Activated CD4-positive, alpha-beta T cell treated with anti-CD3 and anti-CD28 coated beads for 1 hour (primary cell): ENCODE measurements around the gene ACSL6.

Source experiments
- DNase-seq: peaks from one replicate; pipeline ENCODE4 v3.0.0-alpha.2; 2020

Gene ACSL6

DNA sequence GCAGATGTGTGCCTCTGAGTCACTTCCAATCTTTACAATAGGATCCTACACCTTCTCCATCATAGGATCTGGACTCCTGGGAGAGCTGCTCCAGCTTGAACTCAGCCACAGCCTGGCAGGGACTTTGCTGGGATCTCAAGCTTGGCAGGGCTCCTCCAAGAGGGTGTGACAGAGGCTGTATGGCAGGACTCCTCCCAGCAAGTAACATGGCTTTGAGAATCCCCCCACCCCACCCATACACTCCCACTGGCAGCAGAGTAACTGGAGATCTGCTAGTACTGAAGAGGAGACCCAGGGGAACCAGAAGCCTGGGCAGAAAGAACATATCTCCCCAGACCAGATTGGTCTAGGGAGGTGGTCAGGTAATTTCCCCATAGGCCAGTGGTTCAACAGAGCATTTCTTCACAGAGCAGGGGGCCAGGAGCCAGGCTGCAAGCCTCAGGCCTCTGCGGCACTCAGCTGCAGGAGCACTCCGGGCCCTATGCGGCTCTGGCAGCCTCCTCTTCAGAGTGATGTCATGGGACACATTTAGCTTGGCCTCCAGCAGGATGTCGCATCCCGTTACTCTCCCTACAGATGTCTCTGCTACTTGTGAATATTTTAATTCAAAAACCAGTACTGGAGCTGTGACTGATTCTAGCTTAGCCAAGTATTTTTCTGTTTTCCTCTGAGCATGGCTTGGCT, 1.7 kb upstream of the ACSL6 start:
- peak; percentile 4 for DNase-seq

GRCh38 chr5:132012371-132013005, 1.0 kb upstream of the ACSL6 start:
- DNase-seq = peak; percentile 6

GRCh38 chr5:132010989-132011621, 353 bp downstream of the ACSL6 start:
- DNase-seq = no peak

GRCh38 chr5:132010645-132010988, 841 bp downstream of the ACSL6 start:
- DNase-seq = peak; percentile 4

- DNase-seq = no peak
Measured at GRCh38 chr5:132009706-132010405, 1.6 kb downstream of the ACSL6 start.

DNA sequence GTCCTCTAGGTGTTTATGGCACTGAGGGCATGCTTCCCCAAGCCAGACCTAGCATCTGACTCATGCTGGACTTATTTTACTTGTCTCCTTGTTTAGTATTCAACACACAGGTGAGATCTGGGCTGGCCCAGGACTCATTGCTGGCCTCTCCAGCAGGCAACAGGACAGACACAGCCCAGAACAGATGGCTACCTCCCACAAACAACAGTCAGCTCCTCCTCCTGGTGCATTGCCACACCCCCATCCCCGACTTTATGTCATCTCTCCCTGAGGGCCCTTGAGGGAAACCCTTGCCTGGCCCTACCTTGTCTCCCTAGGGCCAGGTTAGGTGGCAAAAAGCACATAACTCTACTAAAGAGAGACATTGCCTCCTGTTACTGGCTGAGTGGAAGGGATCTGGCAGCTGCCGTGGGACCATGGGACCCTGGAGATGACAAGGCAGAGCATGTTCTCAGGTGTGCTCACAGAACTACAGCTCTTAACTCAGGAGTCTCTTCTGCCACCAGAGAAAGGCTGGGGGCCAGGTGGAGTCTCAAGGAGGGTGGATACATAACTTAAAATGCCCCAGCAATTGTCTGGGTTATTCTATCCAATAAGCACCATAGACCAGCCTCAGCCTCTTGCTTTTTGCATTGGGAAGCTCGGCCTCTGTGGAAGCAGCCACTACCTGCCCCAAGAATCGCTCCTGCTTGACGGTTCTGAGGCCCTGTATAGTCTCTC, 2.3 kb downstream of the ACSL6 start:
- no peak for DNase-seq

- DNase-seq = no peak
Measured at GRCh38 chr5:132008163-132008473, 3.3 kb downstream of the ACSL6 start.

GRCh38 chr5:132007399-132008162, 3.9 kb downstream of the ACSL6 start:
- peak; percentile 56 for DNase-seq

DNA sequence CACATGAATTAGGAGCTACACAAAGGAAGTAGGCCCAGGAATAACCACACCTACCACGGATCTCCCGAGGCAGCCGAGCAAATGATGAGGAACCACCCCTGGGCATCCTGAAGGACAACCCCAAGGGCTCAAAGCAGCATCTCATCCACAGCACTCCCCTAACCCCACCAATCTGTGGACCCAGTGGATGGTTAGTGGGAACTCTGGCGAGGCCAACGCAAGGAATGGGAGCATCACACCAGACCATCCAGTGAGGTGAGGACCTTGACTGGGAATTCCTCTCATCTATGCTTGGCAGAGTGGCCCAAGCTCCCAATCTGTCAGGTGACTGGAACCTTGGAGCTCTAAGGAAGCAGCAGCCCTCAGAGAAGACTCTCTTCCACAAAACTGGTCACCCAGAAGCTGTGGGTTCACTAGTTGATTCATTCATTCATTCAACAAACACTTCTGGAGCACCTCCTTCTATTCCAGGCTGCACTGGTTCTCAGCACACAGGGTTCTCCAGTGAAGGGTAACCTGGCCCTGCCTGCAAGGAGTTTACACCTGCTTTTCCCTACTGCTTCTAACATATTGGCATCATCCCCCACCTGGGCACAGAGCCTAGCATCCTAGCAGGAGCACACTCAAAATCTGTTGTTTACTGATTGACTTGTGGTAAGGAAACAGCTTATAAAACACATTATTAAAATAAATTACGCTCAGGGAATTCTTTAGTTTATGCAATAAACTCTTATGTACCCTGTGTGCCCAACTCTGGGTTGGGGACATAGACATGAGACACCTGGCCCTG, 4.9 kb downstream of the ACSL6 start:
- DNase-seq = no peak

- no peak for DNase-seq
Measured at GRCh38 chr5:132005591-132005990, 5.9 kb downstream of the ACSL6 start.

DNA sequence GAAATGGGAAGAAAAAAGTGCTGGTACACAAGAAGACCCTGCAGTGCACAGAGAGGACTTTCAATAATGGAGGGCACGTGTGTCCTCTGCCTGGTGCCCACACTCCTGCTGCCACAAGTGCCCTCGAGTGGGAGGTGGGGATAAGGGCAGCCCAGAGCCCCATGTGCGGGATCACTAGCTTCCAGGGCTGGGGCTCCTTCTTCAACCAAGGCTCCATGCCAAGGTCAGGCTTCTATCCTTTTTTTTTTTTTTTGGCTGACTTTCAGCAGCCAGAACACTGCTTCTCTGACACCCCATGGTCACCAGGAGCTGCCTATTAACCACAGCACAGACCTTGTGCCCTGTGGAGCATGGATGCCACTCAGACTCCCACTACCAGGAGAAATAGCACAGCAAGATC, 7.5 kb downstream of the ACSL6 start:
- DNase-seq = no peak

GRCh38 chr5:132003170-132003744, 8.2 kb downstream of the ACSL6 start:
- no peak for DNase-seq

GRCh38 chr5:132002757-132003156, 8.7 kb downstream of the ACSL6 start:
- no peak for DNase-seq

- DNase-seq = no peak
Measured at GRCh38 chr5:132001647-132002561, 9.6 kb downstream of the ACSL6 start.

GRCh38 chr5:132000677-132001453, 10.6 kb downstream of the ACSL6 start:
- no peak for DNase-seq

DNA sequence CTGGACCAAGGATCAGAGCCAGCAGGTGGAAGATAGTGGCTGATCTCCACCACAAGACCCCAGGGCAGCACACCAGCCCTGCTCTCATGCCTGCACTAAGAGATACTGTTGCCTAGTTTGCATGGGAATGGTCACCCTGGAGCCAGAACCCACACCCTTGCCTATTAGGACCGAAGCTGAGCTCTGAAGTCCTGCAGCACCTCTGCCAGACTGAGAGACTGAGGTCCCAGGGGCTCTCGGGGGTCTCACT, 11.3 kb downstream of the ACSL6 start:
- no peak for DNase-seq

DNA sequence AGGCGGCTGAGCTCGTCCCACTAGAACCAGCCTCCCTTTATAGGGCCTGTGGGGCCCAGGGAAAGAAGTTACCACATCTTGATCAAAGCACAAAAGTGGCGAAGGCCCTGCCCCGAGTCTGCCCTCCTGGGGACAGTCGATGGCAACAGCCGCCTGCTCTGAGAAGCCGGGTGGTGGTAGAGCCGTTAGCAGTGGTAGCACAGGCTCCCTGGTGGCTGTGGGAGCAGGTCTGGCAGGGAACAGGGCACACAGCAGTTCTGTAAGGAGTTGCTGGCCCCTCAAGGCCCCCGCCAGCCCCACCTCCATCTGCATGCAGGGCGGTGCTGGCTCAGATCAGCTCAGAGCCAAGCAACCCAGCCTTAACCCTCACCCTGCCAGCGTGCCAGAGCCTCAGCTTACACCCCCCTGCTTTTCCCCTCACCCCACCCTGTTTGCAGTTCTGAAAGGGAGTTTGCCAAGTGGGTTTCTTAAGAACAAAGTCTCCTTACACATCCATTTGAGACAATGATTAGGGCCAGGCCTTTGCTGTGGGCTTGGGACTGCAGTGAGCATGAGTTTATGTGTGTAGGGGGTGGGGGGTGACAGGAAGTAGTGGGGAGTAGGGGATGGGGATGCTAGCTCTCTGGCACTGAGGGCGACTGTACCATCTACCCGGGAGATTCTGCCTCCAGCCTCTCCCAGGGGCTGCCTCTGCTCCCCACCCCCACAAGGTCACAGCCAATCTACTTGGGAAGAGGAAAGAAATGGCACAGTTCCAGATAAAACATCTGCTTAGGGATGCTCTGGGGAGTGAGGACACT, 11.8 kb downstream of the ACSL6 start:
- no peak for DNase-seq

DNA sequence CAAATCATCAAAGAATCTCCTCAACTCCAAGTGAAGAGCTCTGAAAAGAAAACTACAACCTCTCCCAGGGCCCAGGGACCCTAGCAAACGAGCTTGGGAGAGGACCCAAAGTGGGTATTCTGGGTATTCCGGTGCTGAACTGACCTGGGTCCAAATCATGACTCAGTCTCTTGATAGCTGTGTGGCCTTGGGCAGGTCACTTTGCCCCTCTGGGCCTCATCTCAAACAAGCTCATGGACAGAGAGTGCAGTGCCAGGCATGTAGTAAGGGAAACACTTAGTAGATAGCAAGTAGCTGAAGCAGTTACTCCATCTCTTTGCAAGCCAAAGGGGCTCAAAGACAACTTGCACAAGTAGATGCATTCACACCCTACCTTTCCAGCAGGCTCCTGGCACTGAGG, 12.4 kb downstream of the ACSL6 start:
- DNase-seq = no peak
